NCI-H187 treated with DMSO at 0.1 percent for 48 hours (cell line): ENCODE results near the gene DNAJB1.
A peak's percentile ranks its signal among the peaks of the same experiment; 100 is the strongest.
"Not testable (repeated sequence)": the region's sequence is repeated elsewhere in the genome, so short reads cannot be mapped to it uniquely, and the experiment has no call there.

Experiments used
- DNase-seq: peaks from one replicate; lab custom pipeline; 2025; lab: John Stamatoyannopoulos, UW

DNAJB1 gene

GRCh38 chr19:14553042-14553938 lies 35.1 kb upstream of the DNAJB1 start:
- DNase-seq, result no peak

- not testable (repeated sequence) for DNase-seq
Observed at GRCh38 chr19:14552006-14552360, 33.8 kb upstream of the DNAJB1 start.

- not testable (repeated sequence) for DNase-seq
Observed at GRCh38 chr19:14551134-14552005, 33.2 kb upstream of the DNAJB1 start.

- DNase-seq, result no peak
Observed at GRCh38 chr19:14550201-14550754, 32.1 kb upstream of the DNAJB1 start.

GRCh38 chr19:14545716-14546082 lies 27.5 kb upstream of the DNAJB1 start:
- no peak for DNase-seq

GRCh38 chr19:14544977-14545715 lies 26.9 kb upstream of the DNAJB1 start:
- DNase-seq, result peak; percentile 35

- DNase-seq, result no peak
Observed at GRCh38 chr19:14544047-14544446, 25.9 kb upstream of the DNAJB1 start.

GRCh38 chr19:14542711-14543328 lies 24.6 kb upstream of the DNAJB1 start:
- no peak for DNase-seq

- DNase-seq, result not testable (repeated sequence)
Observed at GRCh38 chr19:14541979-14542378, 23.8 kb upstream of the DNAJB1 start.

- DNase-seq, result no peak
Observed at GRCh38 chr19:14540741-14541525, 22.7 kb upstream of the DNAJB1 start.

- DNase-seq, result no peak
Observed at GRCh38 chr19:14536926-14537692, 18.9 kb upstream of the DNAJB1 start.

- DNase-seq, result no peak
Observed at GRCh38 chr19:14533450-14533849, 15.3 kb upstream of the DNAJB1 start.

GRCh38 chr19:14530506-14530905 lies 12.3 kb upstream of the DNAJB1 start:
- no peak for DNase-seq

GRCh38 chr19:14530005-14530348 lies 11.8 kb upstream of the DNAJB1 start:
- DNase-seq, result no peak

GRCh38 chr19:14529254-14530004 lies 11.2 kb upstream of the DNAJB1 start, which contains the start of gene TECR:
Gene TECR, plus strand, starts transcription at chr19:14529594. Its CDS starts 103 bp downstream, at chr19:14529697.
- peak; percentile 78 for DNase-seq

GRCh38 chr19:14528419-14529253 lies 10.4 kb upstream of the DNAJB1 start:
- no peak for DNase-seq

GRCh38 chr19:14526423-14526822 lies 8.2 kb upstream of the DNAJB1 start:
- no peak for DNase-seq

- no peak for DNase-seq
Observed at GRCh38 chr19:14525729-14526128, 7.5 kb upstream of the DNAJB1 start.
